Fibroblast of the conjunctiva (primary cell): ENCODE results near the gene PRR33.

Source experiments
- DNase-seq: peaks from one replicate; pipeline ENCODE4 v3.0.0-alpha.2; 2010; ENCODE audit warnings: low read depth

Gene PRR33

GRCh38 chr11:1847006-1847735, 44.5 kb downstream of the PRR33 start:
- no peak for DNase-seq

- no peak for DNase-seq
These were observed 45.2 kb downstream of the PRR33 start for GRCh38 chr11:1846453-1846932.

GRCh38 chr11:1845561-1846452, 45.9 kb downstream of the PRR33 start:
- DNase-seq, result no peak

DNA sequence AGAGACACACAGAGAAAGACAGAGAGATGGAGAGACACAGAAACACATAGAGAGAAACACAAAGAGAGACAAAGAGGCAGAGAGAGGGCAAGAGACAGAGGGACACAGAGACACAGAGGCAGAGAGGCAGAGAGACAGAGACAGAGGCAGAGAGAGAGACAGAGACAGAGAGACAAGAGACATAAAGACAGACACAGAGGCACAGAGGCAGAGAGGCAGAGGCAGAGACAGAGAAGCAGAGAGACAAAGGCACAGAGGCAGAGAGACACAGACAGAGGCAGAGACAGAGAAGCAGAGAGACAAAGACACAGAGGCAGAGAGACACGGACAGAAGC, 46.6 kb downstream of the PRR33 start:
- DNase-seq, result no peak

DNA sequence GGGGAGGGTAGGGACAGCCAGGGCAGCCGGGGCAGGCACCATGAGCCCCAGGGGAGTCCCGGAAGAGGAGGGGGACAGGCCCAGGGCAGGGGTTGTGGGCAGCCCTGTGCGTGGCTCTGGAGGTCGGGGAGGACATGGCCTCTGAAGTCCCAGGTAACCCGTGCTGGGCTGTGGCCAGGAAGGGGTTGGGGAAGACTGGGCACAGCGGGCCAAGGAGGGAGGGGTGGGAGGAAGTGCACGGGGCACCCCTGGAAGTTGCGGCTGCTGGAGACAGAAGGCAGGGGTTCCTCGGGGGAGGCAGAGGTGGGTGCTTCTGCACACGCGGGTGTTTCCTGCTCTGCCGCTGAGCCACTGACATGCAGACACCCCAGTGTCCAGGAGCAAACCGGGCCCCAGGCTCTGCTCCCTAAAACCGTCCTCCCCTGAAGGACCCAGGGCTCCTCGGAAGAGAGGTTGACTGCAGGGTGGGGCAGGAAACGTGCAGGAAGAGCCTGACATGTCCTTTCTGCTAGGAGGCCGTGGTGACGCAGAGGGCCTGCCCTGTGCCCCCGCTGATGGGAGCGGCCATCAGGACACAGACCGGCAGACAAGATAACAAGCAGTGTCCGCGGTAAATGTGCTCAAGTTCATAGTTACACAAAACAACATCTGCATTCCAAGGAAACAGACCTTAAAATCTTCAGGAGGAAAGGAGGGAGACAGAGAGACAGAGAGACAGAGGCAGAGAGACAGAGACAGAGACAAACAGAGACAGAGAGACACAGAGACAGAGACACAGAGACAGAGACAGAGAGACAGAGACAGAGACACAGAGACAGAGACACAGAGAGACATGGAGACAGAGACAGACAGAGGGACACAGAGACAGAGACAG, 47.2 kb downstream of the PRR33 start:
- no peak for DNase-seq

- DNase-seq, result no peak
These were observed 47.9 kb downstream of the PRR33 start for GRCh38 chr11:1843796-1844195.

GRCh38 chr11:1843098-1843473, 48.6 kb downstream of the PRR33 start:
- no peak for DNase-seq

DNA sequence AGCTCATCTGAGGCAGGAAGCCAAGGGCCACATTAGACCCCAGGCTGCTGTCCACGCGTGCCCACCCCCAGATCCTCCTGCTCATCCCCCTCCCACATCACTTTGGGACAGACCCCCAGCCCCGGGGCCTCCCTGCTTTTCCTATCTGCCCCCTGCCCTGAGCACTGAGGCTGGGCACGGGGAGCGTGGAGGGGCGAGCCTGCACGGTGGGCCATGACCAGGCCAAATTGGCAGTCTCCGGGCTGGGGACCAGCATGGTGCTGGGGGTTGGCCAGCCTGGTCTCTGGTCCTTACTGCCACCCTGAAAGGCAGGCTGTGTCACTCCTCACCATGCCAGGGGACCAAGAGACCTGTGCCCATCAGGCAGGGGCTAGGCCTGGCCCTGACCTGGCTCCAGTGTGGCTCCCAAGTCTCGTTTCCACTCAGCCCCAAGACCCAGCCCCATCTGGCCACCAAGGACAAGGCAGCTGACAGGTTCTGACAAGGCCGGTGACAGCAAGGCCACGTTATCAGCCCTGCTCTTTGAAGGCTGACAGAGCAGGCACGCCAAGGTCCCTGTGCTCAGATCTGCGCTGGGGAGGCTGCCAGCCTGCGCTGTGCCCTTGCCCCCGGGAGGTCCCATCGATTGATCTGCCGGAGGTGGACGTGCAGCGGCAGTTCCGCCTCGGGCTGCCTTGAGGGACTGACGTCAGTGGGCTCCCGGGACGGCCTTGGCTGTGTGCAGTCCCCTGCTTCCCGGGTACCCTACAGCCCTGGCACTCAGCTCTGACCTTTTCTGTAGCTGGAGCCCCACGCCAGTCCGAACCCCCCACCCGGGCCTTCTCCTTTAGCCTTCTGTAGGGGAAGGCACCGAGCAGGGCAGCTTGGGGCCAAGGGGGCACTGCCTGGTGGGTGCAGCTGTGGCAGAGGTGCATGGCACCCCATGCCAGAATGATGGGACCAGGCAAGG, 49.3 kb downstream of the PRR33 start:
- DNase-seq, result no peak

DNA sequence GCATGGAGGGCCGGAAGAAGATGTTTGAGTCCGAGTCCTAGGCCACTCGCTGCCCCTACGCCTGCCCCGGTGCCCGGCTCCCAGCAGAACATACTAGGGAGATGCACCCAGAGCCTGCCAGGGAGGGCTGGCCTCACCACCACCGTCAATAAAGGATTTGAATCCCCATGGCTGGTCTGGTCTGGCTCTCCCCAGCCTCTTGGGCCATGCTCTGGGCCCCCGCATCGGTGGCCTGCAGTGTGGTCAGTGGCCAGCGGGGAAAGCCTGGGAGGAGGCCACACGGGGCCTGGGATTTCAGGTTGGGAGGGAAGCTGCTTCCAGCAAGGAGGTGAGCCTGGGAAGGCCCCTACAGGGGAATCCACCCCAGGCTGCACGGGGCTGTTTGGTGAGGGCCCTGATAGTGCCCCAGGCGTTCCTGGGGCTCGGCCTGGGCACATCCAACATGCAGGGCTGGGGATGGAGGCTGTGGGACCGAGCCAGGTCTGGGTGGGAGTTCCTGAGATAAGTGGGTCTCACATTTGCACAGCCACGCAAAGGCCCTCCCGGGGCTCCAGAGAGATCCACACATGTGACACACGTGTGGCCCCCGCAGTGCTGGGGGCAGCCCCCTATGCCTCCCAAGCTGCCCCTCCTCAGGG, 50.1 kb downstream of the PRR33 start:
- no peak for DNase-seq

- DNase-seq, result no peak
These were observed 50.8 kb downstream of the PRR33 start for GRCh38 chr11:1840780-1841480.

GRCh38 chr11:1839924-1840779, 51.5 kb downstream of the PRR33 start:
- DNase-seq, result no peak

- no peak for DNase-seq
These were observed 52.3 kb downstream of the PRR33 start for GRCh38 chr11:1839204-1839923.

GRCh38 chr11:1838426-1839144, 53.1 kb downstream of the PRR33 start, which contains the start of gene TNNI2:
TNNI2 (plus strand) TSS chr11:1838981; CDS start chr11:1839697, 716 bp downstream.
- DNase-seq, result no peak
